HG03025 (cell line): ENCODE results near the gene ADARB2.
"Not testable (repeated sequence)": the region's sequence is repeated elsewhere in the genome, so short reads cannot be mapped to it uniquely, and the experiment has no call there.

Experiments used
- ATAC-seq: cut with Tn5 transposase; IDR thresholded peaks from one replicate; pipeline ENCODE4 v1.9.1; 2021; ENCODE audit warnings: mild to moderate bottlenecking, moderate library complexity; ENCODE audit not compliant: unreplicated experiment, low FRiP score

ADARB2 gene

GRCh38 chr10:1348773-1349050 is 388.6 kb downstream of the ADARB2 start:
- no peak for ATAC-seq

DNA sequence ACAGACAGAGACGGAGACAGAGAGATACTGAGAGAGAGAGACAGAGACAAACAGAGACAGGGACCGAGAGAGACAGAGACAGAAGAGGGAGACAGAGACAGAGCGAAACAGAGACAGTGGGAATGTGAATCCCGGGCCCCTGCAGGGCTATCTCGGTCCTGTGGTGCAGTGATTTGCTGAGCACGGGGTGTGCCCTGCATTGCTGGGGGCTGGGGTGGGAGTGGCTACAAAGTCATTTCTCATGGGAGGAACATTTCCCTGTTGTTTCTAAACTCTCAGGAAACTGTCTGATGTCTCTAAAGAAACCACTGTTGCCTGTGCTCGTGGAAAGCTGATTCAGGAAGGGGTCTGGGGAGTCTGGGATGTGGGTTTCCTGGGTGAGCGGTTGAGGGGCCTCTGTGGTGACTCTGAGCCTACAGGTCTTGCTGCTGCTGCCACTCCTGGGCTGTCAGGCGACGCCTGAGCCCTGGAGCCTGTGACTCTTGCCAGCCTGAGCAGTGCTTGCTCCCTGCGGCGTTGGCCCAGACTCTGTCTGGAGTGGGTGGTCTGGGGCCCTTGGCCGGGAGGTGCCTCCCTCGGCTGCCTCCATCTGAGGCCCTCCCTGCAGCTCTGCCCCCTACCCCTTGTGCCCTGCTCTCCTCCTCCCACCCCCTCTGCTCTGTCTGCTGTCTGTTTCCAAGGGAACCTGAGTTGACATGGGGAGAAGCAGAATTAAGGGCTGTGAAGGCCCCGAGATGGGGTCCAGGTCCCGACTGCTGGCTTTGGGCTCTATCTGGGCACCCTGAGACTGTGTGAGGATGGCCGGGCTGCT is 389.2 kb downstream of the ADARB2 start:
- no peak for ATAC-seq

- ATAC-seq: no peak
These were observed 389.8 kb downstream of the ADARB2 start for GRCh38 chr10:1347525-1347924.

- no peak for ATAC-seq
These were observed 391.1 kb downstream of the ADARB2 start for GRCh38 chr10:1346201-1346600.

DNA sequence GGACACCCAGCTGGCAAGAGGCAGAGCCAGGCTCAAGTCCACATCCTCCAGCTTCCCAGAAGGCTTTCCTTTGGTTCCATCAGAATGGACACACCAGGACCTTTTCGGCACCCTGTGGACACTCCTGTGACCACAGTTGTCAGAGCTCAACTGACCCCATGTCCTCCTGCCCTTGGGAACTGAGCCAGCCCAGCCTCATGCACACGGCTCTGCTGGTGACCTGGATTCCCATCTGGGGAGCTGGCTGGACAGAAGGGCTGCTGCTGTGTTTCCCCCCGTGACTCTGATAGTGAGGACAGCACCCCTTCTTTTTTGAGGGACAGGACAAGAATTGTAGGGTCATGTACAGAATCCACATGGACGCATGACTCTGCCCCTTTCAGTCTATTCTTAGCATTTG is 392.0 kb downstream of the ADARB2 start:
- ATAC-seq: no peak

GRCh38 chr10:1344846-1345245 is 392.5 kb downstream of the ADARB2 start:
- ATAC-seq: no peak

GRCh38 chr10:1344408-1344807 is 392.9 kb downstream of the ADARB2 start:
- ATAC-seq: no peak

DNA sequence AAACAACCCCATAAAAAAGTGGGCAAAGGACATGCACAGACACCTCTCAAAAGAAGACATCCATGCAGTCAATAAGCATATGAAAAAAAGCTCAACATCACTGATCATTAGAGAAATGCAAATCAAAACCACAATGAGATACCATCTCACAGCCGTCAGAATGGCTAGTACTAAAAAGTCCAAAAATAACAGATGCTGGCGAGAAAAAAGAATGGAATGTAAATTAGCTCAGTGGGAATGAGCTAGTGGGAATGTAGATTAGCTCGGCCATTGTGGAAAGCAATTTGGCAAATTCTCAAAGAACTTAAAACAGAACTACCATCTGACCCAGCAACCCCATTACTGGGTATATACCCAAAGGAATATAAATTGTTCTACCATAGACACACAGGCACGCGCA is 394.1 kb downstream of the ADARB2 start:
- no peak for ATAC-seq

- ATAC-seq: not testable (repeated sequence)
These were observed 396.3 kb downstream of the ADARB2 start for GRCh38 chr10:1341052-1341451.

GRCh38 chr10:1339396-1339795 is 397.9 kb downstream of the ADARB2 start:
- no peak for ATAC-seq

DNA sequence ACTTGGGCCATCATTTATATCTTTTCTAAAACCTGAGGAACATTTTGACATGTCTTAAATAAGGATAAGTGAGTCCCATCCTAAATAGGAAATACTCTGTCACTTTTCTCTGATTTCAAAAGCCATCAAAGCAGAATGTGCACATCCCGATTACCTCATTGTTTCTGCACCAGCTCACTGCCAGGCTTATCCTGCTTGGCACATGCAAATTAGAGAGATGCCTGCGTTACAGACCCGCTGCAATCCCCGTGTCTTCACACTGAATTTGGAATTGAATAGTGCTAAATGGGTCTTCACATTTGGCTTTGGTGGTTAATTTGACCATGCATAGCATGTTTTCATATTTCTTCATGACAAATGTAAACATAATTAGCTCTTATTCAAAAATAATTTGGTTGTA is 401.7 kb downstream of the ADARB2 start:
- ATAC-seq: no peak

GRCh38 chr10:1333981-1334380 is 403.3 kb downstream of the ADARB2 start:
- ATAC-seq: no peak

- no peak for ATAC-seq
These were observed 405.8 kb downstream of the ADARB2 start for GRCh38 chr10:1331560-1331959.

- no peak for ATAC-seq
These were observed 407.7 kb downstream of the ADARB2 start for GRCh38 chr10:1329622-1330021.

GRCh38 chr10:1328981-1329614 is 408.2 kb downstream of the ADARB2 start:
- no peak for ATAC-seq

GRCh38 chr10:1328161-1328823 is 409.0 kb downstream of the ADARB2 start:
- ATAC-seq: no peak

DNA sequence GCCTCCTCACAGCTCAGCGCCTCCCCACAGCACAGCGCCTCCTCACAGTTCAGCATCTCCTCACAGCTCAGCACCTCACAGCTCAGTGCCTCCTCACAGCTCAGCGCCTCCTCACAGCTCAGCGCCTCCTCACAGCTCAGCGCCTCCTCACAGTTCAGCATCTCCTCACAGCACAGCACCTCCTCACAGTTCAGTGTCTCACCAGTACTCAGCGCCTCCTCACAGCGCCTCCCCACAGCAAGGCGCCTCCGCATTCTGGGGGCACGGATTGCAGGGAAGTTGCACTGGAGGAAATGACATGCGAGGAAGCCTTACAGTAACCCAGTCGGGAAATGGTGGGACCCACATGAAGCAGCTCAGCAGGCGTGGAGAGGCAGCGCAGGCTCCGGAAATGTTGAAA is 409.6 kb downstream of the ADARB2 start:
- no peak for ATAC-seq

GRCh38 chr10:1326514-1326913 is 410.8 kb downstream of the ADARB2 start:
- not testable (repeated sequence) for ATAC-seq

DNA sequence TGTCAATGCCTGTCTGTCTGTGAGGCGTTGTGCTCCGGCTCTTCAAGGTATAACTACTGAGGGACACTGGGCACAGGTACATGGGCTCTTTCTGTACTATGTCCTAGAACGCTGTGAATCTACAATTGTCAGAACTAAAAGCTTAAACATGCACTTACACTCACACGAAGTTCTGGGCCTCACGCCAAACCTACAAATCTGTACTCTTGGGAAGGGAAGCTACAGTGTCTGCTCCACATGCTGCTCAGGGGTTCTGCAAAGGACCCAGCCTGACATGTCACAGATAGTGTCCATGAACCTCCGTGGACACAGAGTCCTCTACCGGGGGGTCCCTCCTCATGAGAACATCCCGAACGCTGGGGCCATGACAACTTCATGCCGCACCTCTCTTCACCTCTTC is 412.4 kb downstream of the ADARB2 start:
- ATAC-seq: no peak

- no peak for ATAC-seq
These were observed 413.4 kb downstream of the ADARB2 start for GRCh38 chr10:1323951-1324350.

GRCh38 chr10:1320739-1321320 is 416.5 kb downstream of the ADARB2 start:
- ATAC-seq: no peak

- no peak for ATAC-seq
These were observed 420.5 kb downstream of the ADARB2 start for GRCh38 chr10:1316809-1317143.
